Chondrocyte (in vitro differentiated cells): ENCODE results near the gene UBE3C. TPM values are rescaled to one million over a fixed set of nuclear protein-coding genes. Genes with fewer than 3 reads are reported as not detected.
A peak's percentile ranks its signal among the peaks of the same experiment; 100 is the strongest.
"Not testable (repeated sequence)": the region's sequence is repeated elsewhere in the genome, so short reads cannot be mapped to it uniquely, and the experiment has no call there.

Experiments
- DNase-seq: peaks from one replicate; pipeline ENCODE4 v3.0.0; 2021; ENCODE audit warnings: mixed read lengths, low spot score
- H3K27ac Mint-ChIP-seq: one replicate; pipeline ENCODE4 v1.8.0; 2021; ENCODE audit warnings: mild to moderate bottlenecking, moderate library complexity, mixed read lengths; ENCODE audit not compliant: unreplicated experiment
- H3K27me3 Mint-ChIP-seq: 2 replicates; pipeline ENCODE4 v1.8.0; 2021; ENCODE audit warnings: low read depth, mixed read lengths
- H3K36me3 Mint-ChIP-seq: 2 replicates; pipeline ENCODE4 v1.8.0; 2021; ENCODE audit warnings: low read depth, mixed read lengths
- H3K4me1 Mint-ChIP-seq: 2 replicates; pipeline ENCODE4 v1.8.0; 2021; ENCODE audit warnings: low read depth, mild to moderate bottlenecking, mixed read lengths
- H3K4me3 Mint-ChIP-seq: one replicate; pipeline ENCODE4 v1.8.0; 2021; ENCODE audit warnings: mild to moderate bottlenecking, moderate library complexity, mixed read lengths; ENCODE audit not compliant: unreplicated experiment
- H3K9me3 Mint-ChIP-seq: 2 replicates; pipeline ENCODE4 v1.8.0; 2021; ENCODE audit warnings: low read depth, mixed read lengths
- CTCF ChIP-seq: fragments of 200-600 bp; sonication (generic); IDR thresholded peaks from 2 replicates; pipeline ENCODE4 v1.5.0; 2021; ENCODE audit warnings: antibody characterized with exemption, mild to moderate bottlenecking, moderate library complexity
- total RNA-seq: library from RNA; stranded (reverse); gene quantifications from 3 replicates; pipeline ENCODE4 v1.2.1, GENCODE V29; 2021

UBE3C gene
- total RNA-seq, 1 donor from 2014 or later: 58.9 TPM

GRCh38 chr7:157244516-157245294 is 106.0 kb downstream of the UBE3C start:
- H3K4me3 Mint-ChIP-seq: no peak overlapping the region

GRCh38 chr7:157246052-157246451 is 107.3 kb downstream of the UBE3C start:
- Mint-ChIP-seq H3K4me1 (no peaks in the 10 kb centered on the region), H3K4me3 (no peak overlapping the region)

More at GRCh38 chr7:157244516-157245294, 106.0 kb downstream of the UBE3C start:
- Mint-ChIP-seq H3K9me3 (no peaks in the 10 kb centered on the region), H3K4me1 (no peaks in the 10 kb centered on the region), H3K27me3 (no peaks in the 10 kb centered on the region), H3K36me3 (peaks cover 16% of the 10 kb centered on the region), H3K27ac (no peak overlapping the region)
- no peak for TF ChIP-seq CTCF
- DNase-seq: no peak

DNA sequence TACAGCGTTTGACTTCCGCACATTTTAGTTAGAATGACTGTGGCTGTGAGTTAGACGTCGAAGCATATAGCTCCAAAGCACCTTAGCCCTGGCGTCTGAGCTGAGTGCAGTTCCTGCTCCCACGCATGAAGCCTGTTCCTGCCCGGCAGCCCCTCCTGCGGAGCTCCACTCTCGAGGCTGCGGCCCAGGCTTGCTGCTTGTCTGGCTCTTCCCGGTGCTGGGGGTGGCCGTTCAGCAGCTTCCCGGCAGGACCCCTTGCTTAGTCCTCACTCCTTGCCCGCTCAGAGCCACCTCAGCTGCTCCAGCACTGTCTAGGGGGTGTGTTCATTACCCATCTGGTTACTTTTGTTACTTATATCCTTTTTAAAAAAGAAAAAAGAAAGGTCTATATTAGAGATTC is 109.9 kb downstream of the UBE3C start:
- no peaks in the 10 kb centered on the region for H3K9me3 Mint-ChIP-seq
- DNase-seq: no peak
- peaks cover 15% of the 10 kb centered on the region for H3K36me3 Mint-ChIP-seq
- H3K27ac Mint-ChIP-seq: no peak overlapping the region
- no peak for TF ChIP-seq CTCF
- no peak overlapping the region for H3K4me3 Mint-ChIP-seq
- no peaks in the 10 kb centered on the region for H3K27me3 Mint-ChIP-seq
- no peaks in the 10 kb centered on the region for H3K4me1 Mint-ChIP-seq

More at GRCh38 chr7:157246052-157246451, 107.3 kb downstream of the UBE3C start:
- Mint-ChIP-seq H3K27ac (no peak overlapping the region), H3K27me3 (no peaks in the 10 kb centered on the region), H3K9me3 (no peaks in the 10 kb centered on the region), H3K36me3 (peaks cover 18% of the 10 kb centered on the region)
- TF ChIP-seq CTCF: no peak
- no peak for DNase-seq

GRCh38 chr7:157250605-157251228 is 112.0 kb downstream of the UBE3C start:
- TF ChIP-seq CTCF: peak; percentile 88
- H3K27me3 Mint-ChIP-seq: no peaks in the 10 kb centered on the region
- H3K9me3 Mint-ChIP-seq: no peaks in the 10 kb centered on the region
- H3K36me3 Mint-ChIP-seq: peaks cover 18% of the 10 kb centered on the region
- H3K4me3 Mint-ChIP-seq: no peak overlapping the region
- DNase-seq: no peak
- no peaks in the 10 kb centered on the region for H3K4me1 Mint-ChIP-seq
- H3K27ac Mint-ChIP-seq: no peak overlapping the region

DNA sequence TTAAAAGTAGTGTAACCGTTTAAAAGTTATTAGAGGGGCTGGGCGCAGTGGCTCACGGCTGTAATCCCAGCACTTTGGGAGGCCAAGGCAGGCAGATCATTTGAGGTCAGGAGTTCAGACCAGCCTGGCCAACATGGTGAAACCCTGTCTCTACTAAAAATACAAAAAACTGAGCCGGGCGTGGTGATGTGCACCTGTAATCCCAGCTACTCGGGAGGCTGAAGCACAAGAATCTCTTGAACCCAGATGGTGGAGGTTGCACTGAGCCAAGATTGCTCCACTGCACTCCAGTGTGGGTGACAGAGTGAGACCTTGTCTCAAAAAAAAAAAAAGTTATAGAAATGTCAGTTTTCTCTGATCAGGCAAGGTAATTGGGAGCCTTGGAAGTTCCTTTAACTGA is 113.1 kb downstream of the UBE3C start:
- H3K4me1 Mint-ChIP-seq, H3K9me3 Mint-ChIP-seq, H3K27me3 Mint-ChIP-seq, DNase-seq, H3K4me3 Mint-ChIP-seq, H3K27ac Mint-ChIP-seq: not testable (repeated sequence)
- H3K36me3 Mint-ChIP-seq: peaks cover 22% of the 10 kb centered on the region
